Peyer's patch (tissue), 4 donors: Measurements from ENCODE around the gene EPHB2. TPM values are rescaled to one million over a fixed set of nuclear protein-coding genes. Genes with fewer than 3 reads are reported as not detected.

Source experiments
- DNase-seq, 3 donors: peaks; one replicate each; pipeline ENCODE4 v3.0.0-alpha.2; 2017 to 2019
- H3K27ac ChIP-seq, 4 donors: fragments of 200-600 bp; sonication (generic); one replicate each; pipeline ENCODE4 v1.5.1; 2016 to 2019
- H3K27me3 ChIP-seq, 2 donors: fragments of 200-600 bp; sonication (generic); one replicate each; pipeline ENCODE4 v1.5.1; 2019
- H3K36me3 ChIP-seq, 3 donors: fragments of 200-600 bp; sonication (generic); one replicate each; pipeline ENCODE4 v1.5.1; 2016 to 2019
- H3K4me1 ChIP-seq, 4 donors: fragments of 200-600 bp; sonication (generic); one replicate each; pipeline ENCODE4 v1.5.1; 2016 to 2019
- H3K4me3 ChIP-seq, 4 donors: fragments of 200-600 bp; sonication (generic); 1 replicate in 3 of 4; 2 replicates in 1 of 4; pipeline ENCODE4 v1.5.1; 2016 to 2019; ENCODE audit warnings: mild to moderate bottlenecking in 1 of 4
- H3K9me3 ChIP-seq, 4 donors: fragments of 200-600 bp; sonication (generic); one replicate each; pipeline ENCODE4 v1.5.1; 2016 to 2019; ENCODE audit warnings: mild to moderate bottlenecking in 1 of 4
- POLR2A ChIP-seq, 2 donors: fragments of 450-650 bp; IDR thresholded peaks; one replicate each; pipeline ENCODE4 v1.5.1; 2017; ENCODE audit warnings: antibody characterized with exemption in 2 of 2, mild to moderate bottlenecking in 2 of 2, moderate library complexity in 2 of 2
- total RNA-seq, 4 donors: library from RNA; depleted of rRNA; stranded (reverse); fragments of >200 nt; gene quantifications; one replicate each; pipeline ENCODE4 v1.1.0, GENCODE V29; 2016
- TF ChIP-seq, protein P1 (sequence below), 6 experiments: fragments of 450-650 bp in 4 of 6; fragments of 200-600 bp in 2 of 6; sonication (generic) in 1 of 6; IDR thresholded peaks; one replicate each; pipeline ENCODE4 v1.5.1; 2017 to 2019; ENCODE audit warnings: antibody characterized with exemption in 6 of 6, mild to moderate bottlenecking in 3 of 6, moderate library complexity in 1 of 6

EPHB2 gene
- total RNA-seq, 4 donors from 2014 or later = 24.5 to 71.0 (median 53.9) TPM

DNA sequence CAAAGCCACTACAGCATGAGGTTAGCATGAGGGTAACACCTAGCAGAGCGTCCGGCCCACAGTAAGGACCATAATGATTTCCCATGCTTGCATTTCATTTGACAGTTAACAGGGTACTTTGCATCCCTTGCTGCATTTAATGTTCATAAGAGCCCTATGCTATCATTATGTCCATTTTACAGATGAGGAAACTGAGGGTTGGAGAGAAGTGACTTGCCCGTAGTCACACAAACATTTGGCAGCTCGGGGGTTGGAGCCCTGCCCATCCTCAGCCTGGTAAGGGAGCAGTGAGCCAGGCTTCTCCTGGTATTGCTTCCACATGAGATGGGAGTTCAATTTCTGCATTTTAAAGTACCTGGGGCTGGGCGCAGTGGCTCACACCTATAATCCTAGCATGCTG lies 16.5 kb upstream of the EPHB2 start:
- no peaks in the 10 kb centered on the region for H3K36me3 ChIP-seq
- no peak for TF ChIP-seq POLR2A (IDR thresholded peaks at IDR 0.05)
- TF ChIP-seq, protein P1, sequence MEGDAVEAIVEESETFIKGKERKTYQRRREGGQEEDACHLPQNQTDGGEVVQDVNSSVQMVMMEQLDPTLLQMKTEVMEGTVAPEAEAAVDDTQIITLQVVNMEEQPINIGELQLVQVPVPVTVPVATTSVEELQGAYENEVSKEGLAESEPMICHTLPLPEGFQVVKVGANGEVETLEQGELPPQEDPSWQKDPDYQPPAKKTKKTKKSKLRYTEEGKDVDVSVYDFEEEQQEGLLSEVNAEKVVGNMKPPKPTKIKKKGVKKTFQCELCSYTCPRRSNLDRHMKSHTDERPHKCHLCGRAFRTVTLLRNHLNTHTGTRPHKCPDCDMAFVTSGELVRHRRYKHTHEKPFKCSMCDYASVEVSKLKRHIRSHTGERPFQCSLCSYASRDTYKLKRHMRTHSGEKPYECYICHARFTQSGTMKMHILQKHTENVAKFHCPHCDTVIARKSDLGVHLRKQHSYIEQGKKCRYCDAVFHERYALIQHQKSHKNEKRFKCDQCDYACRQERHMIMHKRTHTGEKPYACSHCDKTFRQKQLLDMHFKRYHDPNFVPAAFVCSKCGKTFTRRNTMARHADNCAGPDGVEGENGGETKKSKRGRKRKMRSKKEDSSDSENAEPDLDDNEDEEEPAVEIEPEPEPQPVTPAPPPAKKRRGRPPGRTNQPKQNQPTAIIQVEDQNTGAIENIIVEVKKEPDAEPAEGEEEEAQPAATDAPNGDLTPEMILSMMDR (IDR thresholded peaks at IDR 0.05) = no peak
- no peak overlapping the region for H3K4me3 ChIP-seq
- no peak overlapping the region for H3K27ac ChIP-seq
- no peaks in the 10 kb centered on the region for H3K4me1 ChIP-seq
- no peaks in the 10 kb centered on the region for H3K9me3 ChIP-seq
- no peak for DNase-seq
- no peaks in the 10 kb centered on the region for H3K27me3 ChIP-seq

DNA sequence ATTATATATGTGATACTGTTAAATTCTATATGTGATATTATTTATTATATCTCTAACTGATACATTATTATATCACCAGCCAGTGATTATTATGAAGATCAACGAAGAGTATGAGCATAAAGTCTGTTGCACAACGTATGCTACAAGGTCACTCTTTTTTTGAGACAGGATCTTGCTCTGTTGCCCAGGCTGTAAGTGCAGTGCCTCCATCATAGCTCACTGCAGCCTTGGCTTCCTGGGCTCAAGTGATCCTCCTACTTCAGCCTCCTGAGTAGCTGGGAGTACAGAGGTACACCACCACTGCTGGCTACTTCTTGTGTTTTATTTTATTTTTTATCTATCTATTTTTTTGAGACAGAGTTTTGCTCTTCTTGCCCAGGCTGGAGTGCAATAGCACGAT lies 14.0 kb upstream of the EPHB2 start:
- H3K27ac ChIP-seq = no peak overlapping the region
- H3K4me3 ChIP-seq = no peak overlapping the region
- H3K9me3 ChIP-seq = no peaks in the 10 kb centered on the region
- TF ChIP-seq, protein P1 (IDR thresholded peaks at IDR 0.05) = no peak
- no peak for TF ChIP-seq POLR2A (IDR thresholded peaks at IDR 0.05)
- no peaks in the 10 kb centered on the region for H3K27me3 ChIP-seq
- no peaks in the 10 kb centered on the region for H3K36me3 ChIP-seq
- no peak for DNase-seq
- no peaks in the 10 kb centered on the region for H3K4me1 ChIP-seq

GRCh38 chr1:22697980-22698379 lies 12.7 kb upstream of the EPHB2 start:
- no peak for TF ChIP-seq POLR2A (IDR thresholded peaks at IDR 0.05)
- TF ChIP-seq, protein P1 (IDR thresholded peaks at IDR 0.05) = no peak
- Histone ChIP-seq H3K36me3 (no peaks in the 10 kb centered on the region), H3K4me1 (peaks cover 0 to 5% (median 0%) of the 10 kb centered on the region in 4 donors), H3K27ac (no peak overlapping the region), H3K27me3 (no peaks in the 10 kb centered on the region), H3K4me3 (no peak overlapping the region), H3K9me3 (no peaks in the 10 kb centered on the region)
- DNase-seq = no peak

GRCh38 chr1:22699681-22700520 lies 10.7 kb upstream of the EPHB2 start:
- Histone ChIP-seq H3K27me3 (no peaks in the 10 kb centered on the region), H3K27ac (no peak overlapping the region), H3K9me3 (no peaks in the 10 kb centered on the region), H3K4me1 (peaks cover 0 to 9% (median 0%) of the 10 kb centered on the region in 4 donors), H3K4me3 (no peak overlapping the region), H3K36me3 (no peaks in the 10 kb centered on the region)
- DNase-seq = no peak
- TF ChIP-seq, protein P1 (IDR thresholded peaks at IDR 0.05) = no peak
- no peak for TF ChIP-seq POLR2A (IDR thresholded peaks at IDR 0.05)

GRCh38 chr1:22702296-22703085 lies 8.1 kb upstream of the EPHB2 start:
- Histone ChIP-seq H3K9me3 (no peaks in the 10 kb centered on the region), H3K4me1 (peaks cover 0 to 9% (median 0%) of the 10 kb centered on the region in 4 donors), H3K4me3 (no peak overlapping the region), H3K36me3 (no peaks in the 10 kb centered on the region), H3K27ac (peak overlapping the region in 3 of 4 donors; percentile 63 to 73 (median 66)), H3K27me3 (no peaks in the 10 kb centered on the region)
- no peak for TF ChIP-seq POLR2A (IDR thresholded peaks at IDR 0.05)
- TF ChIP-seq, protein P1 (IDR thresholded peaks at IDR 0.05) = no peak
- peak in 2 of 3 donors; percentile 72 to 77 for DNase-seq
